Esophagus squamous epithelium (tissue), 5 donors: ENCODE data around the gene BIVM. TPM values are rescaled to one million over a fixed set of nuclear protein-coding genes. Genes with fewer than 3 reads are reported as not detected.
A peak's percentile ranks its signal among the peaks of the same experiment; 100 is the strongest.

Experiments used
- DNase-seq: peaks from one replicate; lab custom pipeline; 2025; lab: John Stamatoyannopoulos, UW
- H3K27ac ChIP-seq, 4 donors: fragments of 200-600 bp; sonication (generic); one replicate each; pipeline ENCODE4 v1.5.1; 2016 to 2019; ENCODE audit warnings: mild to moderate bottlenecking in 1 of 4
- H3K27me3 ChIP-seq, 4 donors: fragments of 200-600 bp; sonication (generic); 1 replicate in 3 of 4; 2 replicates in 1 of 4; pipeline versions ENCODE4 v1.5.1 to v1.6.0; 2017 to 2021; ENCODE audit warnings: antibody characterized with exemption in 1 of 4
- H3K36me3 ChIP-seq, 3 donors: fragments of 200-600 bp; sonication (generic); one replicate each; pipeline ENCODE4 v1.5.1; 2016 to 2019
- H3K4me1 ChIP-seq, 3 donors: fragments of 200-600 bp; sonication (generic); one replicate each; pipeline ENCODE4 v1.5.1; 2017 to 2019
- H3K4me3 ChIP-seq, 4 donors: fragments of 200-600 bp; sonication (generic); 1 replicate in 3 of 4; 2 replicates in 1 of 4; pipeline ENCODE4 v1.5.1; 2016 to 2019; ENCODE audit warnings: mild to moderate bottlenecking in 2 of 4, moderate library complexity in 1 of 4
- H3K9me3 ChIP-seq, 3 donors: fragments of 200-600 bp; sonication (generic); one replicate each; pipeline ENCODE4 v1.5.1; 2016 to 2019
- POLR2A ChIP-seq, 4 donors: fragments of 450-650 bp; IDR thresholded peaks; one replicate each; pipeline ENCODE4 v1.6.1; 2017; ENCODE audit warnings: antibody characterized with exemption in 4 of 4, mild to moderate bottlenecking in 4 of 4, moderate library complexity in 3 of 4
- WGBS, 2 donors: methylation state at CpG; one replicate each; pipeline ENCODE4 v1.1.5; 2018; 5-methylcytosine and 5-hydroxymethylcytosine counted together
- intact Hi-C: fragments of 100-400 bp; cut with DNase I; formaldehyde crosslinking; loops from one replicate; pipeline ENCODE4 v1.15.0; 2022
- total RNA-seq, 4 donors: library from RNA; depleted of rRNA; stranded (reverse); fragments of >200 nt; gene quantifications; one replicate each; pipeline ENCODE4 v1.1.0, GENCODE V29; 2016
- TF ChIP-seq, protein P1 (sequence below), 6 experiments: fragments of 450-650 bp in 4 of 6; fragments of 200-600 bp in 2 of 6; sonication (generic) in 2 of 6; IDR thresholded peaks; one replicate each; pipeline ENCODE4 v1.5.1; 2016 to 2019; ENCODE audit warnings: antibody characterized with exemption in 6 of 6, mild to moderate bottlenecking in 4 of 6, moderate library complexity in 4 of 6
- donor health status: DM: yes; HTN: yes; CAD: no.

BIVM gene
- total RNA-seq, 4 donors from 2014 or later, result 6.4 to 17.5 (median 9.8) TPM

DNA sequence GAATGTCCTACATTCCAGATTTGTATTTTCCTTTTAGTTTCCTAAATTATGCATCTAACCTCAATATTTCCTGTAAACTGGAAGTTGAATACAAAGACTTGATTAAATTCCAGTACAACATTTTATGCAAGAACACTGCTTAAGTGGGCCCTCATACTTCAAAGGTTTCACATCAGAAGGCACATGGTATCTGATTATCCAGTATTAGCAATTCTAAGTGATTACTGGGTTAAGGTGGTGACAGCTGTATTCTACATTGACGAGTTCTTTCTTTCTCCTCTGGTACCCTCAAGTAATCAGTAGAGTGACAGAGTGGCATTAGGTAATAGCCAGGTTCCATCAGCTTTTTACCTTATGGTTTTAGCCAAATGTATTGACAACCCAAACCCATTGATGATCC lies 18.3 kb downstream of the BIVM start:
- Histone ChIP-seq H3K27ac (no peak overlapping the region), H3K27me3 (no peaks in the 10 kb centered on the region), H3K4me3 (no peak overlapping the region), H3K36me3 (peaks cover 4 to 62% (median 6%) of the 10 kb centered on the region in 3 donors), H3K9me3 (no peaks in the 10 kb centered on the region), H3K4me1 (no peaks in the 10 kb centered on the region)
- WGBS, 2 donors, result 100% methylated on average over 1 of the region's 1 CpG
- intact Hi-C loops, result no loop called here
- TF ChIP-seq POLR2A (IDR thresholded peaks at IDR 0.05), result no peak
- TF ChIP-seq, protein P1, sequence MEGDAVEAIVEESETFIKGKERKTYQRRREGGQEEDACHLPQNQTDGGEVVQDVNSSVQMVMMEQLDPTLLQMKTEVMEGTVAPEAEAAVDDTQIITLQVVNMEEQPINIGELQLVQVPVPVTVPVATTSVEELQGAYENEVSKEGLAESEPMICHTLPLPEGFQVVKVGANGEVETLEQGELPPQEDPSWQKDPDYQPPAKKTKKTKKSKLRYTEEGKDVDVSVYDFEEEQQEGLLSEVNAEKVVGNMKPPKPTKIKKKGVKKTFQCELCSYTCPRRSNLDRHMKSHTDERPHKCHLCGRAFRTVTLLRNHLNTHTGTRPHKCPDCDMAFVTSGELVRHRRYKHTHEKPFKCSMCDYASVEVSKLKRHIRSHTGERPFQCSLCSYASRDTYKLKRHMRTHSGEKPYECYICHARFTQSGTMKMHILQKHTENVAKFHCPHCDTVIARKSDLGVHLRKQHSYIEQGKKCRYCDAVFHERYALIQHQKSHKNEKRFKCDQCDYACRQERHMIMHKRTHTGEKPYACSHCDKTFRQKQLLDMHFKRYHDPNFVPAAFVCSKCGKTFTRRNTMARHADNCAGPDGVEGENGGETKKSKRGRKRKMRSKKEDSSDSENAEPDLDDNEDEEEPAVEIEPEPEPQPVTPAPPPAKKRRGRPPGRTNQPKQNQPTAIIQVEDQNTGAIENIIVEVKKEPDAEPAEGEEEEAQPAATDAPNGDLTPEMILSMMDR (IDR thresholded peaks at IDR 0.05), result no peak
- no peak for DNase-seq

- Histone ChIP-seq H3K27me3 (no peaks in the 10 kb centered on the region), H3K4me3 (no peak overlapping the region), H3K9me3 (no peaks in the 10 kb centered on the region), H3K4me1 (no peaks in the 10 kb centered on the region), H3K27ac (no peak overlapping the region), H3K36me3 (peaks cover 5 to 68% (median 6%) of the 10 kb centered on the region in 3 donors)
- TF ChIP-seq, protein P1 (IDR thresholded peaks at IDR 0.05), result no peak
- TF ChIP-seq POLR2A (IDR thresholded peaks at IDR 0.05), result no peak
- intact Hi-C loops, result no loop called here
- DNase-seq, result no peak
These were observed 19.0 kb downstream of the BIVM start for GRCh38 chr13:102817907-102818306.

DNA sequence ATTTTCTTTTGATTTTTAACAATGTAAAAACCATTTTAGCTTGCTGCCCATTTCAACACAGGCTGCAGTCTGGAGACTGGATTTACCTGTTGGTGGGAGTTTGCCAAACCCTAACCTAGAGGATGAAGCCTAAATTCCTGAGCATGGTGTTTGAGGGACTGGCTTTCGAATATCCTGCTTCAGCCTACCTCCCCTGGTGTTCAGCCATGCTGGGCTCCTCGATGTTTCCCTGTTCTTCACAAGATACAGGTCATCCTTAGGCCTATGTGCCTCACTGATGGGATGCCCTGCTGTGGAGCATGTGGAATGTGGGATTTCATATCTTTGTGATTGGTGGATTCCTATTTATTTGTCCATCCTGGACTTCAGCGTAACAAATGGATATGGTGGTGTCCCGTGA lies 26.5 kb downstream of the BIVM start:
- Histone ChIP-seq H3K36me3 (peaks cover 5 to 78% (median 5%) of the 10 kb centered on the region in 3 donors), H3K4me1 (peaks cover 0 to 13% (median 0%) of the 10 kb centered on the region in 3 donors), H3K4me3 (no peak overlapping the region), H3K9me3 (no peaks in the 10 kb centered on the region), H3K27me3 (no peaks in the 10 kb centered on the region), H3K27ac (peak overlapping the region in 1 of 4 donors; percentile 37)
- TF ChIP-seq, protein P1 (IDR thresholded peaks at IDR 0.05), result no peak
- no peak for TF ChIP-seq POLR2A (IDR thresholded peaks at IDR 0.05)
- DNase-seq, result no peak
- WGBS, 2 donors, result 89 to 92% methylated on average over 4 of the region's 4 CpGs
- intact Hi-C loops, result no loop called here

DNA sequence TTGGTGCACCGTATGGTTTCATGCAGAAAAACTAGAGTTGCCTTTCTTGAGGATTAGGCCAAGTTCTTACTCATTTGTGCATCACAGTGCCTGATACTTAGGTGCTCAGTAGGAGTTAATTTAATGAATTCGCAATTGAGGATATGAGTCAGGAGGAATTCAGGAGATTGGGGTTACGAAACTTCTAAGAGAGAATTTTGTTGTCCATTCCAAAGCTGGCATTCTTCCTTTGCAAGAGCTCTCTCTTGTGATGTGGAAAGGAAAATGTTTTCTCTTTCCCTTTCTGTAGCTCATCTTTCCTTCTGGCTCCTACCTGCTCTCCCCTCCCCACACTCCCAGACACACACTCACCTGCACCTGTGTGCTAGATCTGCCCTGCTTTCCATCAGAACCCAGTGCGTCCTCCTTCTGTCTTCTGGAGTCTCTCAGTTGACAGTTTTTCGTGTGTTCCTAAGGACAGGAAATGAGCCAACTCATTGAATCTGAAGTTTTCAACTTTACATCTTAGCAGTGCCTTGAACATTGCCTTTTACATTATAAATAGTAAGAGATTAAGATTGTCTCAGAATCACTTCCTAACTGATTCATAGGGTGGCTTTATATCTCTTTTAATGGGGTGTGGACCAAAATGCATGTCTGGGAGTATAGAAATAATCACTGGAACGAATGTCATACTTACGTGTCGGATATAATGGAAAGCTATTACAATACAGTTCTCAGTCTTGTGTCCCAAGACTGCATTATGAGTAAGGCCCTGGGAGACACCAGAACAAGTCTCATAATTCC lies 27.2 kb downstream of the BIVM start:
- no peak for DNase-seq
- Histone ChIP-seq H3K36me3 (peaks cover 3 to 73% (median 5%) of the 10 kb centered on the region in 3 donors), H3K4me1 (peaks cover 0 to 13% (median 0%) of the 10 kb centered on the region in 3 donors), H3K27me3 (no peaks in the 10 kb centered on the region), H3K27ac (peak overlapping the region in 1 of 4 donors; percentile 37), H3K9me3 (no peaks in the 10 kb centered on the region), H3K4me3 (no peak overlapping the region)
- WGBS, 2 donors, result 49 to 57% methylated on average over 8 of the region's 8 CpGs
- TF ChIP-seq POLR2A (IDR thresholded peaks at IDR 0.05), result no peak
- TF ChIP-seq, protein P1 (IDR thresholded peaks at IDR 0.05), result no peak
- intact Hi-C loops, result no loop called here

GRCh38 chr13:102830646-102831045 lies 31.7 kb downstream of the BIVM start:
- DNase-seq, result no peak
- Histone ChIP-seq H3K9me3 (no peaks in the 10 kb centered on the region), H3K4me1 (peaks cover 0 to 9% (median 0%) of the 10 kb centered on the region in 3 donors), H3K4me3 (no peak overlapping the region), H3K27ac (no peak overlapping the region), H3K27me3 (no peaks in the 10 kb centered on the region), H3K36me3 (peaks cover 0 to 70% (median 0%) of the 10 kb centered on the region in 3 donors)
- intact Hi-C loops, result no loop called here
- TF ChIP-seq, protein P1 (IDR thresholded peaks at IDR 0.05), result no peak
- TF ChIP-seq POLR2A (IDR thresholded peaks at IDR 0.05), result no peak
- WGBS, 2 donors, result 43 to 45% methylated on average over 4 of the region's 4 CpGs
